HepG2 (cell line): ENCODE results near the gene FRS2. TPM values are rescaled to one million over a fixed set of nuclear protein-coding genes. Genes with fewer than 3 reads are reported as not detected.

Source experiments
- ATAC-seq: fragments of 200-7000 bp; cut with Tn5 transposase; 3 replicates; pipeline ENCODE4 v1.9.1; 2020; ENCODE audit warnings: mild to moderate bottlenecking, moderate library complexity
- BruUV-seq: library from RNA; stranded (reverse); fragments of 400-500 nt; replicated peaks from 2 replicates; lab custom pipeline; 2021; lab: Mats Ljungman, UMichigan
- CTCF ChIA-PET: fragments of 300-600 bp; formaldehyde crosslinking; extraction: SDS; loops from one replicate; lab custom pipeline; 2021; ENCODE audit warnings: low total read pairs, inconsistent platforms, low intra/inter-chr PET ratio; lab: Yijun Ruan, JAX
- POLR2A ChIA-PET: fragments of 350-600 bp; sonication (Branson Sonifier 250); formaldehyde crosslinking; loops from one replicate; lab custom pipeline; 2020; ENCODE audit warnings: antibody characterized with exemption, inconsistent platforms; lab: Yijun Ruan, JAX
- DNase-seq: peaks from one replicate; pipeline ENCODE4 v3.0.0-alpha.2; 2015; ENCODE audit warnings: low spot score
- FAIRE-seq: peaks from 3 replicates; lab custom pipeline; 2011; peaks lifted over from hg19 to GRCh38; lab: Jason Lieb, UNC
- H2AFZ ChIP-seq: one replicate; pipeline ENCODE4 v1.6.1; 2011; ENCODE audit warnings: low read length, inconsistent platforms
- H3K27ac ChIP-seq: fragments of 300-600 bp; 3 replicates; pipeline ENCODE4 v1.8.0; 2011; ENCODE audit warnings: mixed run types, mild to moderate bottlenecking, mixed read lengths, low read length, inconsistent platforms; ENCODE audit not compliant: insufficient read depth; ENCODE audit errors: extremely low read length
- H3K27me3 ChIP-seq, 2 experiments: fragments of 200-600 bp in 1 of 2; 2 replicates in 1 of 2; 3 replicates in 1 of 2; pipeline versions ENCODE4 v1.6.0 to v1.8.0; 2011; ENCODE audit warnings: low read length in 2 of 2, mild to moderate bottlenecking in 2 of 2, moderate library complexity in 2 of 2, inconsistent platforms in 1 of 2; ENCODE audit not compliant: insufficient read depth in 2 of 2, control insufficient read depth in 1 of 2
- H3K36me3 ChIP-seq, 2 experiments: fragments of 200-600 bp in 1 of 2; replicated peaks in 1 of 2; 2 replicates in 1 of 2; 3 replicates in 1 of 2; pipeline versions ENCODE4 v1.5.1 to v1.8.0; 2011; ENCODE audit warnings: low read length in 2 of 2, inconsistent platforms in 1 of 2; ENCODE audit not compliant: insufficient read depth in 2 of 2, control insufficient read depth in 1 of 2
- H3K4me1 ChIP-seq: 2 replicates; pipeline ENCODE4 v1.5.1; 2012; ENCODE audit warnings: low read length, inconsistent platforms; ENCODE audit not compliant: insufficient read depth
- H3K4me2 ChIP-seq: 2 replicates; pipeline ENCODE4 v1.6.0; 2011; ENCODE audit warnings: low read depth, low read length, inconsistent platforms
- H3K4me3 ChIP-seq, 3 experiments: fragments of 200-600 bp in 1 of 3; sonication (generic), shearing (Covaris generic) in 1 of 3; replicated peaks in 1 of 3; 2 replicates each; pipeline ENCODE4 v1.5.1; 2011 to 2016; ENCODE audit warnings: low read length in 3 of 3, inconsistent platforms in 2 of 3, low read depth in 2 of 3, mild to moderate bottlenecking in 2 of 3, control low read depth in 1 of 3, mixed read lengths in 1 of 3; ENCODE audit not compliant: insufficient read depth in 1 of 3
- H3K79me2 ChIP-seq: one replicate; pipeline ENCODE4 v1.6.1; 2011; ENCODE audit warnings: low read length, inconsistent platforms; ENCODE audit not compliant: insufficient read depth
- H3K9ac ChIP-seq: 2 replicates; pipeline ENCODE4 v1.6.0; 2011; ENCODE audit warnings: mild to moderate bottlenecking, low read depth, low read length, inconsistent platforms; ENCODE audit not compliant: insufficient read depth
- H3K9me3 ChIP-seq: 2 replicates; pipeline ENCODE4 v1.5.1; 2012; ENCODE audit warnings: mild to moderate bottlenecking, low read length
- H4K20me1 ChIP-seq: 2 replicates; pipeline ENCODE4 v1.6.0; 2011; ENCODE audit warnings: inconsistent platforms, mild to moderate bottlenecking, low read length, moderate library complexity; ENCODE audit not compliant: insufficient read depth
- CEBPB ChIP-seq: IDR thresholded peaks from 2 replicates; pipeline ENCODE4 v1.6.1; 2011; ENCODE audit warnings: low read depth, low read length, improper control_type of control experiment, borderline replicate concordance
- FOSL2 ChIP-seq: sonication (generic); formaldehyde crosslinking; IDR thresholded peaks from 2 replicates; pipeline ENCODE4 v1.4.0; 2020; ENCODE audit warnings: missing genetic modification reagents
- NFIC ChIP-seq: IDR thresholded peaks from 2 replicates; pipeline ENCODE4 v1.6.1; 2012; ENCODE audit warnings: mild to moderate bottlenecking, low read length, inconsistent platforms
- SOX13 ChIP-seq, 3 experiments: fragments of 450-650 bp in 1 of 3; sonication (generic) in 1 of 3; formaldehyde crosslinking in 1 of 3; IDR thresholded peaks in 2 of 3; conservative IDR thresholded peaks in 1 of 3; 2 replicates each; pipeline versions ENCODE4 v1.5.0 to v1.6.1; 2016 to 2020; ENCODE audit warnings: antibody characterized with exemption in 1 of 3, mild to moderate bottlenecking in 1 of 3, missing compliant biosample characterization in 1 of 3, missing genetic modification reagents in 1 of 3, moderate library complexity in 1 of 3
- ZMYM3 ChIP-seq: sonication (generic); formaldehyde crosslinking; IDR thresholded peaks from 2 replicates; pipeline ENCODE4 v1.5.1; 2020; ENCODE audit warnings: mild to moderate bottlenecking, missing genetic modification reagents
- ZNF703 ChIP-seq: sonication (generic); formaldehyde crosslinking; IDR thresholded peaks from 2 replicates; pipeline ENCODE4 v1.5.1; 2020; ENCODE audit warnings: missing genetic modification reagents, mild to moderate bottlenecking, moderate library complexity, borderline replicate concordance
- ZNF746 ChIP-seq: sonication (generic); formaldehyde crosslinking; IDR thresholded peaks from 2 replicates; pipeline ENCODE4 v1.8.0; 2022; ENCODE audit warnings: mild to moderate bottlenecking, missing genetic modification reagents
- ZNF773 ChIP-seq: sonication (generic); formaldehyde crosslinking; IDR thresholded peaks from 2 replicates; pipeline ENCODE4 v1.4.0; 2020; ENCODE audit warnings: missing genetic modification reagents, borderline replicate concordance
- WGBS: methylation state at CpG from one replicate; pipeline ENCODE4 v1.1.6; 2017; ENCODE audit warnings: low lambda C conversion rate; 5-methylcytosine and 5-hydroxymethylcytosine counted together
- in situ Hi-C: cut with HindIII; loops from 2 replicates; pipeline ENCODE4 v1.10.0; 2017; ENCODE audit warnings: low pct_unique_long_range_greater_than_20kb; ENCODE audit not compliant: extremely low pct_ligation_motif_present
- intact Hi-C: fragments of 100-400 bp; cut with micrococcal nuclease; formaldehyde crosslinking; loops from one replicate; pipeline ENCODE4 v1.10.0; 2022; ENCODE audit not compliant: unreplicated experiment
- polyA plus RNA-seq, 8 experiments: library from polyadenylated mRNA; depleted of rRNA in 3 of 8; stranded (reverse) in 7 of 8; unstranded in 1 of 8; fragments of >200 nt; fragmentation: Illumina TruSeq in 4 of 8; extraction: Trizol in 4 of 8; gene quantifications; 2 replicates each; pipeline versions ENCODE4 v1.2.1 to v1.2.3, GENCODE V29; 2011 to 2016; ENCODE audit warnings: low read depth in 4 of 8, missing spikeins in 1 of 8, mixed read lengths in 1 of 8; ENCODE audit not compliant: insufficient read depth in 1 of 8
- total RNA-seq, 5 experiments: library from RNA; depleted of rRNA; stranded (reverse); fragments of >200 nt; fragmentation: Illumina TruSeq; extraction: Trizol; gene quantifications; 2 replicates each; pipeline ENCODE4 v1.2.3, GENCODE V29; 2016; ENCODE audit warnings: low read depth in 1 of 5
- TF ChIP-seq, protein P1 (sequence below): sonication (generic); formaldehyde crosslinking; conservative IDR thresholded peaks from 2 replicates; pipeline ENCODE4 v1.8.1; 2023; ENCODE audit warnings: missing genetic modification reagents
- TF ChIP-seq, protein P2 (sequence below): sonication (generic); IDR thresholded peaks from 2 replicates; pipeline ENCODE4 v1.6.1; 2016; ENCODE audit warnings: low read depth, borderline replicate concordance
- TF ChIP-seq, protein P3 (sequence below): sonication (generic); formaldehyde crosslinking; IDR thresholded peaks from 2 replicates; pipeline ENCODE4 v1.5.0; 2020; ENCODE audit warnings: mild to moderate bottlenecking, missing genetic modification reagents
- TF ChIP-seq, protein P4 (sequence below): sonication (generic); formaldehyde crosslinking; IDR thresholded peaks from 2 replicates; pipeline ENCODE4 v1.8.1; 2023; ENCODE audit warnings: missing genetic modification reagents, mild to moderate bottlenecking, borderline replicate concordance
- TF ChIP-seq, protein P5 (sequence below): sonication (generic); formaldehyde crosslinking; IDR thresholded peaks from 2 replicates; pipeline ENCODE4 v1.5.0; 2020; ENCODE audit warnings: mild to moderate bottlenecking, missing genetic modification reagents, borderline replicate concordance

Gene FRS2
- total and polyA plus RNA-seq, 2 of the 13 experiments (the other 11 are each of a cell fraction or from before 2014, with no cell fraction given): 8.3 to 16.8 TPM

DNA sequence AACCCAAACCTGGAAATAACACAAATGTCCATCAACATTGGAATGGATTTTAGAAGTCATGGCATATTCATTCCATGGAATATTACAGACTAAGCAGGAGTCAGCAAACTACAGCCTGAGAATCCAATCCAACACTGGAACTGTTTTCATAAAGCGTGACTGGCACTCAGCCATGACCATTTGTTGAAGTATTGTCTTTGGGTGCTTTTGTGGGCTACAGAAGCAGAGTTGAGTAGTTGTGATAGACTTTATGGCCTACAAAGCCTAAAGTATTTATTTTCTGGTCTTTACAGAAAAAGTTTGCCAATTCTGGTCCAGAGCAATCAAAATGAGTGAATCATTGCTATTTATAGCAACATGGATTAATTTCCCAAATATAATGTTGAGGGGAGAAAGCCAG, 34.5 kb upstream of the FRS2 start:
- Histone ChIP-seq H3K27ac (no peak overlapping the region), H3K9me3 (no peaks in the 10 kb centered on the region), H3K9ac (no peak overlapping the region), H3K27me3 (no peaks in the 10 kb centered on the region), H2AFZ (no peak overlapping the region), H3K4me3 (no peak overlapping the region), H3K4me1 (peaks cover 16% of the 10 kb centered on the region), H3K36me3 (no peaks in the 10 kb centered on the region), H4K20me1 (no peaks in the 10 kb centered on the region), H3K79me2 (no peaks in the 10 kb centered on the region), H3K4me2 (no peak overlapping the region)
- ATAC-seq: no peak
- 89% methylated on average over 1 of the region's 1 CpG for WGBS
- intact Hi-C loops (no loop called here), in situ Hi-C loops (no loop called here)
- no peak for FAIRE-seq
- no peak for DNase-seq
- BruUV-seq: no TSS peak
- CTCF ChIA-PET: no interaction called here
- POLR2A ChIA-PET: no interaction called here
- TF ChIP-seq, protein P1, sequence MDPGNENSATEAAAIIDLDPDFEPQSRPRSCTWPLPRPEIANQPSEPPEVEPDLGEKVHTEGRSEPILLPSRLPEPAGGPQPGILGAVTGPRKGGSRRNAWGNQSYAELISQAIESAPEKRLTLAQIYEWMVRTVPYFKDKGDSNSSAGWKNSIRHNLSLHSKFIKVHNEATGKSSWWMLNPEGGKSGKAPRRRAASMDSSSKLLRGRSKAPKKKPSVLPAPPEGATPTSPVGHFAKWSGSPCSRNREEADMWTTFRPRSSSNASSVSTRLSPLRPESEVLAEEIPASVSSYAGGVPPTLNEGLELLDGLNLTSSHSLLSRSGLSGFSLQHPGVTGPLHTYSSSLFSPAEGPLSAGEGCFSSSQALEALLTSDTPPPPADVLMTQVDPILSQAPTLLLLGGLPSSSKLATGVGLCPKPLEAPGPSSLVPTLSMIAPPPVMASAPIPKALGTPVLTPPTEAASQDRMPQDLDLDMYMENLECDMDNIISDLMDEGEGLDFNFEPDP (CRISPR knock-in tag): no peak
- TF ChIP-seq FOSL2 (CRISPR knock-in tag) (no peak), ZNF773 (no peak), ZNF746 (CRISPR knock-in tag) (no peak), ZMYM3 (CRISPR knock-in tag) (no peak), SOX13 (IDR thresholded peaks at IDR 0.05) (no peak), SOX13 (CRISPR knock-in tag; conservative IDR thresholded peaks at IDR 0.05 in 1 of 2, IDR thresholded peaks at IDR 0.05 in 1 of 2) (no peak), CEBPB (no peak), ZNF703 (CRISPR knock-in tag) (no peak), NFIC (no peak)
- TF ChIP-seq, protein P2, sequence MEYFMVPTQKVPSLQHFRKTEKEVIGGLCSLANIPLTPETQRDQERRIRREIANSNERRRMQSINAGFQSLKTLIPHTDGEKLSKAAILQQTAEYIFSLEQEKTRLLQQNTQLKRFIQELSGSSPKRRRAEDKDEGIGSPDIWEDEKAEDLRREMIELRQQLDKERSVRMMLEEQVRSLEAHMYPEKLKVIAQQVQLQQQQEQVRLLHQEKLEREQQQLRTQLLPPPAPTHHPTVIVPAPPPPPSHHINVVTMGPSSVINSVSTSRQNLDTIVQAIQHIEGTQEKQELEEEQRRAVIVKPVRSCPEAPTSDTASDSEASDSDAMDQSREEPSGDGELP: no peak
- TF ChIP-seq, protein P3, sequence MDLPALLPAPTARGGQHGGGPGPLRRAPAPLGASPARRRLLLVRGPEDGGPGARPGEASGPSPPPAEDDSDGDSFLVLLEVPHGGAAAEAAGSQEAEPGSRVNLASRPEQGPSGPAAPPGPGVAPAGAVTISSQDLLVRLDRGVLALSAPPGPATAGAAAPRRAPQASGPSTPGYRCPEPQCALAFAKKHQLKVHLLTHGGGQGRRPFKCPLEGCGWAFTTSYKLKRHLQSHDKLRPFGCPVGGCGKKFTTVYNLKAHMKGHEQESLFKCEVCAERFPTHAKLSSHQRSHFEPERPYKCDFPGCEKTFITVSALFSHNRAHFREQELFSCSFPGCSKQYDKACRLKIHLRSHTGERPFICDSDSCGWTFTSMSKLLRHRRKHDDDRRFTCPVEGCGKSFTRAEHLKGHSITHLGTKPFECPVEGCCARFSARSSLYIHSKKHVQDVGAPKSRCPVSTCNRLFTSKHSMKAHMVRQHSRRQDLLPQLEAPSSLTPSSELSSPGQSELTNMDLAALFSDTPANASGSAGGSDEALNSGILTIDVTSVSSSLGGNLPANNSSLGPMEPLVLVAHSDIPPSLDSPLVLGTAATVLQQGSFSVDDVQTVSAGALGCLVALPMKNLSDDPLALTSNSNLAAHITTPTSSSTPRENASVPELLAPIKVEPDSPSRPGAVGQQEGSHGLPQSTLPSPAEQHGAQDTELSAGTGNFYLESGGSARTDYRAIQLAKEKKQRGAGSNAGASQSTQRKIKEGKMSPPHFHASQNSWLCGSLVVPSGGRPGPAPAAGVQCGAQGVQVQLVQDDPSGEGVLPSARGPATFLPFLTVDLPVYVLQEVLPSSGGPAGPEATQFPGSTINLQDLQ (CRISPR knock-in tag): no peak
- TF ChIP-seq, protein P4, sequence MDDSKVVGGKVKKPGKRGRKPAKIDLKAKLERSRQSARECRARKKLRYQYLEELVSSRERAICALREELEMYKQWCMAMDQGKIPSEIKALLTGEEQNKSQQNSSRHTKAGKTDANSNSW (CRISPR knock-in tag): no peak
- TF ChIP-seq, protein P5, sequence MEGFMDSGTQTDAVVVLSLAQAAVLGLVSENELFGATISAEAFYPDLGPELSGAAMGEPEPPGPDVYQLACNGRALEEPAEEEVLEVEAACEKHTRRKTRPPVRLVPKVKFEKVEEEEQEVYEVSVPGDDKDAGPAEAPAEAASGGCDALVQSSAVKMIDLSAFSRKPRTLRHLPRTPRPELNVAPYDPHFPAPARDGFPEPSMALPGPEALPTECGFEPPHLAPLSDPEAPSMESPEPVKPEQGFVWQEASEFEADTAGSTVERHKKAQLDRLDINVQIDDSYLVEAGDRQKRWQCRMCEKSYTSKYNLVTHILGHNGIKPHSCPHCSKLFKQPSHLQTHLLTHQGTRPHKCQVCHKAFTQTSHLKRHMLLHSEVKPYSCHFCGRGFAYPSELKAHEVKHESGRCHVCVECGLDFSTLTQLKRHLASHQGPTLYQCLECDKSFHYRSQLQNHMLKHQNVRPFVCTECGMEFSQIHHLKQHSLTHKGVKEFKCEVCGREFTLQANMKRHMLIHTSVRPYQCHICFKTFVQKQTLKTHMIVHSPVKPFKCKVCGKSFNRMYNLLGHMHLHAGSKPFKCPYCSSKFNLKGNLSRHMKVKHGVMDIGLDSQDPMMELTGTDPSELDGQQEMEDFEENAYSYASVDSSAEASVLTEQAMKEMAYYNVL (CRISPR knock-in tag): no peak
